ENCODE measurements around the gene GDF2. TPM values are rescaled to one million over a fixed set of nuclear protein-coding genes. Genes with fewer than 3 reads are reported as not detected.

GDF2 gene
- total RNA-seq, 1 experiment from 2014 or later: not detected

GRCh38 chr10:47340608-47341170 is 18.4 kb downstream of the GDF2 start:
- no peak overlapping the region for H3K23ac ChIP-seq (ENCODE audit: insufficient read length, low read depth, low read length)
- no peak overlapping the region for H3T11ph ChIP-seq (ENCODE audit: low read length)
- Mint-ChIP-seq H3K27ac (no peak overlapping the region), H3K36me3 (ENCODE audit: insufficient read depth in 1 of 3, low read depth in 3 of 3) (no peaks in the 10 kb centered on the region), H3K27me3 (ENCODE audit: low read depth) (no peaks in the 10 kb centered on the region), H3K4me1 (peaks cover 14 to 15% of the 10 kb centered on the region in 2 experiments), H3K9me3 (no peaks in the 10 kb centered on the region), H3K4me3 (no peak overlapping the region)
- H2BK12ac ChIP-seq (ENCODE audit: insufficient read length, low read depth, low read length): no peak overlapping the region
- no peak overlapping the region for H3K18ac ChIP-seq (ENCODE audit: insufficient read length, low read depth, low read length)
- H2AK5ac ChIP-seq (ENCODE audit: insufficient read length, low read length): no peak overlapping the region
- no peak overlapping the region for H3K9ac ChIP-seq (ENCODE audit: extremely low read depth, insufficient read length, low read length)
- H2BK5ac ChIP-seq (ENCODE audit: insufficient read length, low read length): no peak overlapping the region
- no peak overlapping the region for H3K4ac ChIP-seq (ENCODE audit: low read depth, low read length)
- H3K23me2 ChIP-seq (ENCODE audit: insufficient read length, low read depth, low read length, poor library complexity, severe bottlenecking): no peaks in the 10 kb centered on the region
- no peak overlapping the region for H2BK120ac ChIP-seq (ENCODE audit: low read depth, low read length, poor library complexity, severe bottlenecking)
- no peak overlapping the region for H3K27ac ChIP-seq (ENCODE audit: insufficient read length, low read depth, low read length)
- H3K4me1 ChIP-seq (ENCODE audit: insufficient read depth, low read length): no peaks in the 10 kb centered on the region; the same call in 1 of the 2 replicates
- no peak overlapping the region for H4K8ac ChIP-seq (replicated peaks; ENCODE audit: insufficient read length, low read depth, low read length)
- H3K79me2 ChIP-seq (ENCODE audit: insufficient read depth, low read length): no peaks in the 10 kb centered on the region
- no peaks in the 10 kb centered on the region for H3K79me1 ChIP-seq (ENCODE audit: insufficient read depth, low read depth, low read length, poor library complexity, severe bottlenecking)
- no CpG with 5 or more reads among the region's 5 CpGs for WGBS (ENCODE audit: extremely low coverage, insufficient read length, low lambda C conversion rate)
- peak; percentile 98 for TF ChIP-seq CTCF (conservative IDR thresholded peaks at IDR 0.05)
- H4K5ac ChIP-seq (ENCODE audit: insufficient read length, low read depth, low read length): no peak overlapping the region
- no peak overlapping the region for H2BK15ac ChIP-seq (ENCODE audit: low read depth, low read length)
- H3K27me3 ChIP-seq (ENCODE audit: insufficient read depth, low read length): no peaks in the 10 kb centered on the region
- no peak overlapping the region for H3K14ac ChIP-seq (ENCODE audit: insufficient read depth, low read length)
- no peak overlapping the region for H3K4me2 ChIP-seq (ENCODE audit: insufficient read depth, insufficient read length, low read length)
- no peaks in the 10 kb centered on the region for H4K20me1 ChIP-seq (ENCODE audit: control insufficient read depth, insufficient read depth, insufficient read length)
- peak; percentile 76 for DNase-seq
- no peak overlapping the region for H2BK20ac ChIP-seq (ENCODE audit: low read depth, low read length, poor library complexity, severe bottlenecking)
- no peak overlapping the region for H3K56ac ChIP-seq (ENCODE audit: insufficient read length, low read depth, low read length)
- no peak overlapping the region for H4K91ac ChIP-seq (ENCODE audit: insufficient read length, low read depth, low read length)
- no peaks in the 10 kb centered on the region for H3K9me3 ChIP-seq (ENCODE audit: control insufficient read depth, low read depth, low read length)
- no peak overlapping the region for H2AFZ ChIP-seq (ENCODE audit: low read length)
